Pancreas (tissue), 10 donors: ENCODE measurements around the gene DNAH2. TPM values are rescaled to one million over a fixed set of nuclear protein-coding genes. Genes with fewer than 3 reads are reported as not detected.

ENCODE experiments used
- ATAC-seq, 4 donors: fragments of 200-7000 bp; cut with Tn5 transposase; one replicate each; pipeline versions ENCODE4 v1.8.0 to v1.9.1; 2020; ENCODE audit warnings: mild to moderate bottlenecking in 4 of 4, moderate library complexity in 4 of 4
- DNase-seq, 6 donors: peaks; one replicate each; pipeline ENCODE4 v3.0.0-alpha.2; 2020
- FAIRE-seq: peaks from 2 replicates; lab custom pipeline; 2012; peaks lifted over from hg19 to GRCh38; lab: Jason Lieb, UNC
- H3K27ac ChIP-seq, 4 donors: fragments of 200-600 bp; sonication (generic); 1 replicate in 3 of 4; 2 replicates in 1 of 4; pipeline versions ENCODE4 v1.5.0 to v1.8.0; 2020
- H3K27me3 ChIP-seq, 4 donors: fragments of 200-600 bp; one replicate each; pipeline ENCODE4 v1.8.0; 2021
- H3K36me3 ChIP-seq, 3 donors: fragments of 200-600 bp; sonication (generic) in 1 of 3; one replicate each; pipeline versions ENCODE4 v1.5.0 to v1.8.0; 2020 to 2021
- H3K4me1 ChIP-seq, 3 donors: fragments of 200-600 bp; one replicate each; pipeline ENCODE4 v1.8.0; 2021
- H3K4me3 ChIP-seq, 4 donors: fragments of 200-600 bp; sonication (generic) in 2 of 4; one replicate each; pipeline versions ENCODE4 v1.5.0 to v1.8.0; 2020 to 2021
- H3K9me3 ChIP-seq, 4 donors: fragments of 200-600 bp; one replicate each; pipeline ENCODE4 v1.8.0; 2021
- WGBS, 2 donors: extraction: QIAGEN DNeasy Blood & Tissue Kit; methylation state at CpG; one replicate each; pipeline ENCODE4 v1.1.7; 2013; 5-methylcytosine and 5-hydroxymethylcytosine counted together
- intact Hi-C, 3 donors: fragments of 100-400 bp; cut with DNase I; formaldehyde crosslinking; loops; one replicate each; pipeline versions ENCODE4 v1.11.1 to v1.14.2; 2022
- polyA plus RNA-seq, 2 donors: library from polyadenylated mRNA; stranded (reverse); fragments of 200-250 nt; gene quantifications; one replicate each; pipeline ENCODE4 v1.2.3, GENCODE V29; 2013
- total RNA-seq, 6 donors: library from RNA; stranded (reverse); fragmentation: NEBNext Ultra II Directional in 4 of 6; extraction: Animal tissue kit (Norgen Biotek cat#: 25700) in 4 of 6; gene quantifications; one replicate each; pipeline versions ENCODE4 v1.2.1 to v1.2.4, GENCODE V29; 2021 to 2023
- TF ChIP-seq, protein P1 (sequence below), 4 donors: fragments of 200-600 bp; sonication (generic) in 3 of 4; IDR thresholded peaks; one replicate each; pipeline versions ENCODE4 v1.5.0 to v1.8.0; 2021; ENCODE audit warnings: antibody characterized with exemption in 4 of 4
- donor health status: healthy with polysubstance abuse.
- donor health status: DM: no; HTN: no; CAD: no; lungs with moderate emphysema.
- donor health status: DM: no; HTN: no; CAD: no.
- donor health status: control.
- donor health status: control.
- donor health status: Bipolar disorder and iron deficiency.
- donor health status: DM: yes; HTN: yes; CAD: no.
- donor health status: DM: no; HTN: no; CAD: no.
- donor health status: DM: no; HTN: no; CAD: no.
- donor health status: DM: yes; HTN: yes; CAD: no.

The DNAH2 gene
- total and polyA plus RNA-seq, 8 donors: 0.09 to 0.52 (median 0.24) TPM

- FAIRE-seq (no peak), ATAC-seq (peak; percentile 46 to 67 (median 56)), DNase-seq (peak in 4 of 6 donors; percentile 21 to 42 (median 32))
- Histone ChIP-seq H3K4me1 (no peaks in the 10 kb centered on the region), H3K9me3 (no peaks in the 10 kb centered on the region), H3K4me3 (no peak overlapping the region), H3K27me3 (peaks cover 0 to 12% (median 0%) of the 10 kb centered on the region in 4 donors), H3K27ac (no peak overlapping the region), H3K36me3 (no peaks in the 10 kb centered on the region)
- TF ChIP-seq, protein P1, sequence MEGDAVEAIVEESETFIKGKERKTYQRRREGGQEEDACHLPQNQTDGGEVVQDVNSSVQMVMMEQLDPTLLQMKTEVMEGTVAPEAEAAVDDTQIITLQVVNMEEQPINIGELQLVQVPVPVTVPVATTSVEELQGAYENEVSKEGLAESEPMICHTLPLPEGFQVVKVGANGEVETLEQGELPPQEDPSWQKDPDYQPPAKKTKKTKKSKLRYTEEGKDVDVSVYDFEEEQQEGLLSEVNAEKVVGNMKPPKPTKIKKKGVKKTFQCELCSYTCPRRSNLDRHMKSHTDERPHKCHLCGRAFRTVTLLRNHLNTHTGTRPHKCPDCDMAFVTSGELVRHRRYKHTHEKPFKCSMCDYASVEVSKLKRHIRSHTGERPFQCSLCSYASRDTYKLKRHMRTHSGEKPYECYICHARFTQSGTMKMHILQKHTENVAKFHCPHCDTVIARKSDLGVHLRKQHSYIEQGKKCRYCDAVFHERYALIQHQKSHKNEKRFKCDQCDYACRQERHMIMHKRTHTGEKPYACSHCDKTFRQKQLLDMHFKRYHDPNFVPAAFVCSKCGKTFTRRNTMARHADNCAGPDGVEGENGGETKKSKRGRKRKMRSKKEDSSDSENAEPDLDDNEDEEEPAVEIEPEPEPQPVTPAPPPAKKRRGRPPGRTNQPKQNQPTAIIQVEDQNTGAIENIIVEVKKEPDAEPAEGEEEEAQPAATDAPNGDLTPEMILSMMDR (IDR thresholded peaks at IDR 0.05): no peak
- intact Hi-C loops: no loop called here
- 27 to 31% methylated on average over 24 of the region's 24 CpGs for WGBS, 2 donors
Observed at GRCh38 chr17:7703584-7704479, 13.7 kb upstream of the DNAH2 start.

GRCh38 chr17:7704601-7705268 lies 12.8 kb upstream of the DNAH2 start, which contains the start of gene EFNB3:
Gene EFNB3, plus strand, starts transcription at chr17:7705202. Its CDS starts 397 bp downstream, at chr17:7705599.
- peaks cover 0 to 12% (median 0%) of the 10 kb centered on the region in 4 donors for H3K27me3 ChIP-seq
- H3K9me3 ChIP-seq: no peaks in the 10 kb centered on the region
- 2% methylated on average over 26 to 41 of the region's 45 CpGs for WGBS, 2 donors
- ATAC-seq: peak; percentile 51 to 77 (median 76)
- DNase-seq: peak in 1 of 6 donors; percentile 49
- no peak for FAIRE-seq
- H3K27ac ChIP-seq: no peak within 1 kb of the TSS
- TF ChIP-seq, protein P1 (IDR thresholded peaks at IDR 0.05): no peak
- intact Hi-C loops: no loop called here
- peak within 1 kb of the TSS; percentile 4 to 53 (median 30) for H3K4me3 ChIP-seq
- H3K4me1 ChIP-seq: no peaks in the 10 kb centered on the region
- no peaks in the 10 kb centered on the region for H3K36me3 ChIP-seq

DNA sequence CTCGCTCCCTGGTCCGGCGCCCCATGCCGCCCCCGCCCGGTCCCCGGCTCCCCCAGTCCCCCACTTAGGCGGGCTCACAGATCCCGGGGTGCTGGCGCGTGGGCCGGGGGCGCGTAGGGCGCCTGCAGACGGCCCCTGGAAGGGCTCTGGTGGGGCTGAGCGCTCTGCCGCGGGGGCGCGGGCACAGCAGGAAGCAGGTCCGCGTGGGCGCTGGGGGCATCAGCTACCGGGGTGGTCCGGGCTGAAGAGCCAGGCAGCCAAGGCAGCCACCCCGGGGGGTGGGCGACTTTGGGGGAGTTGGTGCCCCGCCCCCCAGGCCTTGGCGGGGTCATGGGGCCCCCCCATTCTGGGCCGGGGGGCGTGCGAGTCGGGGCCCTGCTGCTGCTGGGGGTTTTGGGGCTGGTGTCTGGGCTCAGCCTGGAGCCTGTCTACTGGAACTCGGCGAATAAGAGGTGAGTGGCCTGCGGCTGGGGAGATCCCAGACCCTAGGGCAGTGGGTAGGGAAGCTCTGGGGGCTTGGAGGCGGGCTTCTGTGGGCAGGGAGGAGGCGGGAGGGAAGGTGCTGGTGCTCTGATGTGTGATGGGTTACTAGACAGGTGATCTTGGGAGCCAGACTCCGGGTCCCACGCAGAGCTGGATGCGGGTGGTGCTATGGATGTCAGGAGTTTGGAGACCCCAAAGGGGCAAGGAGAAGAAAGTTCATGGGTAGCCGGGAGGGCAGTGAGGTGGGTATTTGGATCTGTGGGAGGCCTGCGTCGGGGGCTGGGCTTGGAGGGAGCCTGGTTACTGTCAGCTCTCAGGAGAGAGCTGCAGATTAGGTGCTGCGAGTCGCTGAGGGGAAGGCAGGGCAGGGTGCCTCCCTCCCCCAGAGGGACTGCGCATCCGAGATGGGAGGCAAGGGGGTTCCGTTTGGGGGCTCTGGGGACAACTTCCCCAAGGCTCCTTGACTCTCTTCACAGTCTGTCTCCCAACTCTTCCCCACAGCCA lies 12.0 kb upstream of the DNAH2 start:
- Histone ChIP-seq H3K4me1 (no peaks in the 10 kb centered on the region), H3K9me3 (no peaks in the 10 kb centered on the region), H3K36me3 (no peaks in the 10 kb centered on the region), H3K4me3 (peak overlapping the region in 3 of 4 donors; percentile 23 to 53 (median 36)), H3K27ac (no peak overlapping the region), H3K27me3 (peaks cover 0 to 12% (median 0%) of the 10 kb centered on the region in 4 donors)
- no peak for FAIRE-seq
- WGBS, 2 donors: 9 to 15% methylated on average over 32 to 50 of the region's 50 CpGs
- intact Hi-C loops: no loop called here
- ATAC-seq: peak in 2 of 4 donors; percentile 11 to 20
- TF ChIP-seq, protein P1 (IDR thresholded peaks at IDR 0.05): no peak
- no peak for DNase-seq

DNA sequence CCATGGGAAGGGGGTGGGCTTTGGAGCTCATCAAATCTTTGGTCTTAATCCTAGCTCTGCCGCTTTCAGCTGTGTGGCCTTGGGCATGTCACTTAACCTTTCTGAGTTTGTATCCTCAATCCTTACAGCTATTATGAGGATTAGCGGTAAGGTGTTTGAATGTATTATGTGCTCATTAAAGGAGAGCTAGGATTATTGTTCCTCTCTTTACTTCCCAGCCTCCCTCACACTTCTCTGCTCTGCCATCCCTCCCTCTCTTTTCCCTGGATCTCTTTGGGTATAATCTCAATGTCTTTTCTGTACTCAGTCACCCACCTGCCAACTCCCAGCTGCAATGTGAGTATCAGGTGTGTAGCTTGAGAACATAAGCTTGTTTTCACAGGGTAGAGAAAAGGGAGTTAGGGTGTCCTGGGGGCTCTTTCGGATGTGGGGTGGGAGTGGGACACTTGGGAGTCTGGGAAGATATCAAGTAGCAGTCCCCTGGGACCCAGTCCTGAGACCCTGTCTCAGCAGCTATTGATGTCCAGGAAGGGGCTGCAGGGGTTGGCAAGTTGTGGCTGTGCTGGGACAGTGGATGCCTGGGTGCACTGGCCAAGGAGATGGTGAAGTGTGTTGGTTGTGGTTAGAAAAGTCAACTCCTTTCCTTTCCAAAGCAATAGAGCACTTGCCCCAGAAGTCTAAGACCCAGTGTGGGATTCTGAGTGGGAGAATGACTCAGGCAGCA lies 10.8 kb upstream of the DNAH2 start:
- no peak for DNase-seq
- 63 to 69% methylated on average over 3 of the region's 3 CpGs for WGBS, 2 donors
- TF ChIP-seq, protein P1 (IDR thresholded peaks at IDR 0.05): no peak
- ATAC-seq: no peak
- no peak overlapping the region for H3K27ac ChIP-seq
- intact Hi-C loops: no loop called here
- no peak overlapping the region for H3K4me3 ChIP-seq
- H3K4me1 ChIP-seq: no peaks in the 10 kb centered on the region
- FAIRE-seq: no peak
- no peaks in the 10 kb centered on the region for H3K9me3 ChIP-seq
- no peaks in the 10 kb centered on the region for H3K36me3 ChIP-seq
- peaks cover 0 to 12% (median 0%) of the 10 kb centered on the region in 4 donors for H3K27me3 ChIP-seq
